OCI-LY1 (cell line): ENCODE results near the gene CASS4.

ENCODE experiments used
- H2AFZ ChIP-seq: fragments of 200-600 bp; sonication (generic), shearing (Covaris generic); 2 replicates; pipeline ENCODE4 v1.6.0; 2014; ENCODE audit warnings: antibody characterized with exemption, mild to moderate bottlenecking, low read length
- H3F3A ChIP-seq: fragments of 200-600 bp; sonication (generic), shearing (Covaris generic); 2 replicates; pipeline ENCODE4 v1.6.0; 2014; ENCODE audit warnings: mild to moderate bottlenecking, antibody characterized with exemption, low read length, moderate library complexity; ENCODE audit not compliant: insufficient read depth
- H3K27ac ChIP-seq: fragments of 200-600 bp; sonication (generic); 2 replicates; pipeline ENCODE4 v1.5.1; 2014; ENCODE audit warnings: low read length, mixed run types, mild to moderate bottlenecking, low read depth; ENCODE audit not compliant: poor library complexity, severe bottlenecking
- H3K27me3 ChIP-seq: fragments of 200-600 bp; sonication (generic); 2 replicates; pipeline ENCODE4 v1.6.0; 2014; ENCODE audit warnings: antibody characterized with exemption, mild to moderate bottlenecking, low read length, moderate library complexity; ENCODE audit not compliant: insufficient read depth
- H3K36me3 ChIP-seq: fragments of 200-600 bp; sonication (generic); 2 replicates; pipeline ENCODE4 v1.6.1; 2014; ENCODE audit warnings: mild to moderate bottlenecking, antibody characterized with exemption, low read length, moderate library complexity, mixed read lengths; ENCODE audit not compliant: insufficient read depth
- H3K4me1 ChIP-seq: fragments of 200-600 bp; sonication (generic); 2 replicates; pipeline ENCODE4 v1.5.1; 2014; ENCODE audit warnings: mild to moderate bottlenecking, low read length, moderate library complexity; ENCODE audit not compliant: insufficient read depth, severe bottlenecking
- H3K4me2 ChIP-seq: fragments of 200-600 bp; sonication (generic), shearing (Covaris generic); 2 replicates; pipeline ENCODE4 v1.6.1; 2014; ENCODE audit warnings: low read length
- H3K4me3 ChIP-seq: fragments of 200-600 bp; sonication (generic); 2 replicates; pipeline ENCODE4 v1.5.1; 2014; ENCODE audit warnings: low read length, low read depth, mild to moderate bottlenecking, mixed read lengths; ENCODE audit not compliant: poor library complexity, severe bottlenecking
- H3K79me2 ChIP-seq: fragments of 200-600 bp; shearing (Covaris generic); 2 replicates; pipeline ENCODE4 v1.6.1; 2016; ENCODE audit warnings: mixed run types, low read length, mixed read lengths; ENCODE audit not compliant: insufficient read depth
- H3K9ac ChIP-seq: fragments of 200-600 bp; sonication (generic), shearing (Covaris generic); 2 replicates; pipeline ENCODE4 v1.6.1; 2014; ENCODE audit warnings: mild to moderate bottlenecking, low read length, mixed read lengths
- H3K9me2 ChIP-seq: fragments of 200-600 bp; sonication (generic), shearing (Covaris generic); 2 replicates; pipeline ENCODE4 v1.6.1; 2014; ENCODE audit warnings: low read depth, mild to moderate bottlenecking, low read length, mixed read lengths
- H3K9me3 ChIP-seq: fragments of 200-600 bp; shearing (Covaris generic); 2 replicates; pipeline ENCODE4 v1.6.1; 2014; ENCODE audit warnings: low read length, mixed read lengths
- H4K20me1 ChIP-seq: fragments of 200-600 bp; sonication (generic), shearing (Covaris generic); 2 replicates; pipeline ENCODE4 v1.6.0; 2016; ENCODE audit warnings: mild to moderate bottlenecking, low read length; ENCODE audit not compliant: insufficient read depth
- EZH2 ChIP-seq: fragments of 200-600 bp; sonication (generic), shearing (Covaris generic); IDR thresholded peaks from 2 replicates; pipeline ENCODE4 v1.8.0; 2017; ENCODE audit warnings: borderline replicate concordance, mixed run types, mild to moderate bottlenecking, antibody characterized with exemption, low read length, moderate library complexity, mixed read lengths
- TF ChIP-seq, protein P1 (sequence below): fragments of 200-600 bp; sonication (generic), shearing (Covaris generic); IDR thresholded peaks from 2 replicates; pipeline ENCODE4 v1.5.1; 2017; ENCODE audit warnings: mild to moderate bottlenecking, antibody characterized with exemption, low read length, moderate library complexity, mixed read lengths

CASS4 gene

DNA sequence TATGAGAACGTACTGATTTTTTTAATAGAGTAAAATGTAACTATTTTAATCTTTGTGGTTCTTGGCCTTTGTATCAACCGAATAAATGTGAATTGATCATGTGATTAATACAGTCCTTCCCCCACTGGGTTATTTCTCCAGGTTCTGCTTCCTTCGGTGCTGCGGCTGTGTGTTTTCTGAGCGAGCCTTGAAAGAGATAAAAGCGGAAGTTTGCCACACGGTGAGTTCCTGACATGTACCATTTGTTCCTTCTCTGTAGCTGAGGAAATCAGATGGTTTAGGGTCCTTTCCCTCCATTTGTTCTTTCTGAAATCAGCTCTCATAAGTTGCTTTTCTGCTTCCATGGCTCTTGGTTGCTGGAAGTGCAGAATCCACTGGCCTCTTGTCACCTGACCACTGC is 71.9 kb downstream of the CASS4 start:
- Histone ChIP-seq H3K4me2 (no peak overlapping the region), H3K4me3 (no peak overlapping the region), H3F3A (no peaks in the 10 kb centered on the region), H3K9ac (no peak overlapping the region), H3K27me3 (no peaks in the 10 kb centered on the region), H2AFZ (no peak overlapping the region), H3K79me2 (no peaks in the 10 kb centered on the region), H3K9me2 (no peaks in the 10 kb centered on the region), H3K36me3 (peaks cover 63% of the 10 kb centered on the region), H3K4me1 (no peaks in the 10 kb centered on the region), H4K20me1 (no peaks in the 10 kb centered on the region), H3K9me3 (no peaks in the 10 kb centered on the region), H3K27ac (no peak overlapping the region)
- no peak for TF ChIP-seq EZH2
- TF ChIP-seq, protein P1, sequence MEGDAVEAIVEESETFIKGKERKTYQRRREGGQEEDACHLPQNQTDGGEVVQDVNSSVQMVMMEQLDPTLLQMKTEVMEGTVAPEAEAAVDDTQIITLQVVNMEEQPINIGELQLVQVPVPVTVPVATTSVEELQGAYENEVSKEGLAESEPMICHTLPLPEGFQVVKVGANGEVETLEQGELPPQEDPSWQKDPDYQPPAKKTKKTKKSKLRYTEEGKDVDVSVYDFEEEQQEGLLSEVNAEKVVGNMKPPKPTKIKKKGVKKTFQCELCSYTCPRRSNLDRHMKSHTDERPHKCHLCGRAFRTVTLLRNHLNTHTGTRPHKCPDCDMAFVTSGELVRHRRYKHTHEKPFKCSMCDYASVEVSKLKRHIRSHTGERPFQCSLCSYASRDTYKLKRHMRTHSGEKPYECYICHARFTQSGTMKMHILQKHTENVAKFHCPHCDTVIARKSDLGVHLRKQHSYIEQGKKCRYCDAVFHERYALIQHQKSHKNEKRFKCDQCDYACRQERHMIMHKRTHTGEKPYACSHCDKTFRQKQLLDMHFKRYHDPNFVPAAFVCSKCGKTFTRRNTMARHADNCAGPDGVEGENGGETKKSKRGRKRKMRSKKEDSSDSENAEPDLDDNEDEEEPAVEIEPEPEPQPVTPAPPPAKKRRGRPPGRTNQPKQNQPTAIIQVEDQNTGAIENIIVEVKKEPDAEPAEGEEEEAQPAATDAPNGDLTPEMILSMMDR = no peak

DNA sequence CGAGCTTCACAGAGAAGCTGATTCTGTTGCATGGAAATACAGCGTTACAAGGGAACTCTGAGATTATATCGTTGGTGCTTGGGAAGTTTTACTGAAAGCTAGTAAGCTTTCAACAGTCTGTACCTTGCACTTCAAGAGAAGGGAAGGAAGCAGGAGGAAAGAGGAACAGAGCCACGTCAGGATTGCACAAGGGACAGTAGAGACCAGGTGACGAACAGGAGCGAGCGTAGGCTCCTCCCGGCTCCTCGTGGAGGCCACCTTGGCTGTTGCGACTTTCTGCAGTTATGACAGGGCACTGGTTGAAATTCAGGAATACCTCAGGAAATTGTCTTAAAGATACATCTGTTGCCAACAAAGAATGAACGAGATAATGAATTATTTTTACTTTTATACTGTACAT is 75.2 kb downstream of the CASS4 start:
- H3K9ac ChIP-seq = no peak overlapping the region
- H3K4me2 ChIP-seq = no peak overlapping the region
- H3K79me2 ChIP-seq = no peaks in the 10 kb centered on the region
- no peaks in the 10 kb centered on the region for H4K20me1 ChIP-seq
- no peaks in the 10 kb centered on the region for H3K9me2 ChIP-seq
- H2AFZ ChIP-seq = no peak overlapping the region
- no peaks in the 10 kb centered on the region for H3K27me3 ChIP-seq
- no peak overlapping the region for H3K4me3 ChIP-seq
- TF ChIP-seq, protein P1 = no peak
- no peak for TF ChIP-seq EZH2
- H3K4me1 ChIP-seq = no peaks in the 10 kb centered on the region
- no peaks in the 10 kb centered on the region for H3K9me3 ChIP-seq
- H3F3A ChIP-seq = no peaks in the 10 kb centered on the region
- H3K36me3 ChIP-seq = peaks cover 52% of the 10 kb centered on the region
- H3K27ac ChIP-seq = no peak overlapping the region

DNA sequence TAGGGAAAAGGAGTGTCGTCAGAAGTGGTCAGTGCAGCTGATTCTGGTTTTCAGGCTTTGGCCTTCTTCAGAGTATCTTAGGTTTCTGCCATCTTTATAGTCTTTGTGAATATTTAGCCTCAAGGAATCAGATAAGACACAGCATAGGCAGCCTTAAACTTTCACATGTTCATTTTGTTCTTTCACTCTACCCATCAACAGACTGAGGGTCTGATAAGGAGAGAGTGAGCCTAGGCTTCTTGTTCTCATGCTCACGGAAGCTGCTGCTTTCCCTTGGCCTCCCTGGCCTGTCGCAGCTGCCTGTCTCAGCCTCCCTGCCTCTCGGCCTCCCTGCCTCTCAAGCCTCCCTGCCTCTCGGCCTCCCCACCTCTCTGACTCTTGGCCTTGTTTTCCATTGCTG is 76.5 kb downstream of the CASS4 start:
- Histone ChIP-seq H3F3A (no peaks in the 10 kb centered on the region), H3K36me3 (peaks cover 51% of the 10 kb centered on the region), H3K4me3 (no peak overlapping the region), H3K79me2 (no peaks in the 10 kb centered on the region), H3K27ac (no peak overlapping the region), H3K9me2 (no peaks in the 10 kb centered on the region), H3K27me3 (no peaks in the 10 kb centered on the region), H3K9me3 (no peaks in the 10 kb centered on the region), H3K9ac (no peak overlapping the region), H2AFZ (no peak overlapping the region), H3K4me2 (no peak overlapping the region), H3K4me1 (no peaks in the 10 kb centered on the region), H4K20me1 (no peaks in the 10 kb centered on the region)
- TF ChIP-seq EZH2 = no peak
- TF ChIP-seq, protein P1 = no peak
